ENCODE measurements around the gene ZNF763. TPM values are rescaled to one million over a fixed set of nuclear protein-coding genes. Genes with fewer than 3 reads are reported as not detected.

ZNF763 gene
- total RNA-seq, 5 donors from 2014 or later (not counting 1 experiment from before 2014, with no cell fraction given), result 0.98 to 10.5 (median 8.0) TPM

Other genes starting within 250 kb of the ZNF763 start
- 1 to 10 TPM; 2.3 to 6.4 (median 4.8) TPM for gene ZNF823, start 226.1 kb upstream of the ZNF763 start, total RNA-seq
- 10 to 100 TPM in 3 of 5 donors, 1 to 10 TPM in 2; 4.8 to 18.4 (median 16.0) TPM for gene ZNF441, start 198.0 kb upstream of the ZNF763 start, total RNA-seq
- 1 to 10 TPM in 4 of 5 donors, under 1 TPM in 1; 0.77 to 3.5 (median 2.3) TPM for gene ZNF491, start 166.5 kb upstream of the ZNF763 start, total RNA-seq
- gene ZNF440, start 150.8 kb upstream of the ZNF763 start, total RNA-seq, result 10 to 100 TPM in 4 of 5 donors, 1 to 10 TPM in 1; 6.3 to 19.8 (median 17.7) TPM
- gene ZNF439, start 116.3 kb upstream of the ZNF763 start, total RNA-seq, result 10 to 100 TPM in 4 of 5 donors, 1 to 10 TPM in 1; 6.6 to 25.3 (median 16.5) TPM
- 1 to 10 TPM; 2.2 to 9.6 (median 7.9) TPM for gene ZNF69, start 77.3 kb upstream of the ZNF763 start, total RNA-seq
- 10 to 100 TPM; 17.2 to 19.7 (median 18.4) TPM for gene ZNF700, start 39.9 kb upstream of the ZNF763 start, total RNA-seq
- gene ZNF433, start 70.6 kb downstream of the ZNF763 start, total RNA-seq, result 1 to 10 TPM in 3 of 5 donors, under 1 TPM in 2; 0.41 to 1.9 (median 1.5) TPM
- under 1 TPM in 2 of 5 donors, not detected in 3; 0.29 to 0.33 TPM for gene ZNF878, start 87.9 kb downstream of the ZNF763 start, total RNA-seq
- gene ZNF844, start 99.7 kb downstream of the ZNF763 start, total RNA-seq, result 10 to 100 TPM in 4 of 5 donors, 1 to 10 TPM in 1; 9.2 to 20.7 (median 11.5) TPM
- gene ZNF20, start 175.3 kb downstream of the ZNF763 start, total RNA-seq, result 1 to 10 TPM in 4 of 5 donors, not detected in 1; 2.2 to 8.8 (median 6.0) TPM
- 1 to 10 TPM; 1.2 to 3.5 (median 2.0) TPM for gene ZNF625, start 191.7 kb downstream of the ZNF763 start, total RNA-seq
- gene ZNF136, start 198.1 kb downstream of the ZNF763 start, total RNA-seq, result 10 to 100 TPM; 20.2 to 39.3 (median 22.7) TPM

Measured in T-cell (primary cell).